ENCODE results near the gene MYBBP1A.

- no peak for TF ChIP-seq EZH2phosphoT487 (IDR thresholded peaks at IDR 0.05; ENCODE audit: borderline replicate concordance, low read length)
- no peak for TF ChIP-seq EZH2 (IDR thresholded peaks at IDR 0.05; ENCODE audit: low read length, unreplicated experiment)
- no peak for TF ChIP-seq CTCF (conservative IDR thresholded peaks at IDR 0.05; ENCODE audit: low read depth, low read length)
Measured at GRCh38 chr17:4530799-4531730, 24.1 kb downstream of the MYBBP1A start.
